ENCODE results near the gene DCLK2. TPM values are rescaled to one million over a fixed set of nuclear protein-coding genes. Genes with fewer than 3 reads are reported as not detected.

The DCLK2 gene
- total RNA-seq, 1 donor from 2014 or later: 3.4 TPM

DNA sequence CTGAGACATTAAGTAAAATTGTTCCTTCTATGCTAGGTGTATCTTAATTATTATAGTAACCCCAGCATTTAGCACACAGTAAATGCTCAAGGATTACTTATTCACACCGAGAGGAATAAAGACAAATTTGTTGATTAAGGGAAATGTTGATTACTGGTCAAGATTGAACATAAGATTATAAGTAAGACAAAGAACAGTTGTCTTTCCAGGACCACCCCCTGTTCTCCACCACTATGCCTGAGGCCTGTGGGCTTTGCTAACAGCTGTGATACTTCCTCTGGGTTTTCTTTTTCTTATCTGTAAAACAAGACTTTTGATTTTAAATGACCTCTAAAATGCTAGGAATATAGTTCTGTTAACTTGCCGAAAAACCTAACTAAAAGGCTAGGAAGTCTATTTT, 128.0 kb downstream of the DCLK2 start:
- H3K27me3 ChIP-seq (ENCODE audit: control insufficient read depth, insufficient read depth, low read length): no peaks in the 10 kb centered on the region
- TF ChIP-seq, protein P1, sequence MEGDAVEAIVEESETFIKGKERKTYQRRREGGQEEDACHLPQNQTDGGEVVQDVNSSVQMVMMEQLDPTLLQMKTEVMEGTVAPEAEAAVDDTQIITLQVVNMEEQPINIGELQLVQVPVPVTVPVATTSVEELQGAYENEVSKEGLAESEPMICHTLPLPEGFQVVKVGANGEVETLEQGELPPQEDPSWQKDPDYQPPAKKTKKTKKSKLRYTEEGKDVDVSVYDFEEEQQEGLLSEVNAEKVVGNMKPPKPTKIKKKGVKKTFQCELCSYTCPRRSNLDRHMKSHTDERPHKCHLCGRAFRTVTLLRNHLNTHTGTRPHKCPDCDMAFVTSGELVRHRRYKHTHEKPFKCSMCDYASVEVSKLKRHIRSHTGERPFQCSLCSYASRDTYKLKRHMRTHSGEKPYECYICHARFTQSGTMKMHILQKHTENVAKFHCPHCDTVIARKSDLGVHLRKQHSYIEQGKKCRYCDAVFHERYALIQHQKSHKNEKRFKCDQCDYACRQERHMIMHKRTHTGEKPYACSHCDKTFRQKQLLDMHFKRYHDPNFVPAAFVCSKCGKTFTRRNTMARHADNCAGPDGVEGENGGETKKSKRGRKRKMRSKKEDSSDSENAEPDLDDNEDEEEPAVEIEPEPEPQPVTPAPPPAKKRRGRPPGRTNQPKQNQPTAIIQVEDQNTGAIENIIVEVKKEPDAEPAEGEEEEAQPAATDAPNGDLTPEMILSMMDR (IDR thresholded peaks at IDR 0.05; ENCODE audit: insufficient read depth, low read length, poor library complexity, severe bottlenecking): no peak
- H3K4me3 ChIP-seq (ENCODE audit: low read depth, low read length): no peak overlapping the region
- no peaks in the 10 kb centered on the region for H3K36me3 ChIP-seq (ENCODE audit: control insufficient read depth, insufficient read depth, low read length)
- DNase-seq (ENCODE audit: low read depth): no peak

DNA sequence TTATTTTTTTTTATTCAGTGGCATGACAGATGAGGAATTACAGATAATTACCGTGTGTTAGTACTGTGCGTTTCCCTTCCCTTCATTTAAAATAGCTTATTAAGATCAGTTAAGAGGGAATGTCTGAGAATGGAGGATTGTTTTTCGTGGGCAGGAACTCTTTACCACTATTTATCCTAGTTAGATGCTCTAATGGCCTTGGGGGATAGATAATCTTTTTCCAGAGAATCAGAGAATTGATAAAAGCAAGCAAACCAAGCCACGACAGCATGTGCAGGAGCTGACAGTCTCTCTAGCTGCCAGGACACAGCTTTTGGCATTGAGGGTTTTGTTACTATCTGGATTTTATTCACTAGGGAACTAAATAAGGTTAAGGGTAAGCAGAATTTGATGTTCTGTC, 128.7 kb downstream of the DCLK2 start:
- Histone ChIP-seq H3K36me3 (ENCODE audit: control insufficient read depth, insufficient read depth, low read length) (no peaks in the 10 kb centered on the region), H3K4me3 (ENCODE audit: low read depth, low read length) (no peak overlapping the region), H3K27me3 (ENCODE audit: control insufficient read depth, insufficient read depth, low read length) (no peaks in the 10 kb centered on the region)
- TF ChIP-seq, protein P1 (IDR thresholded peaks at IDR 0.05; ENCODE audit: insufficient read depth, low read length, poor library complexity, severe bottlenecking): no peak
- no peak for DNase-seq (ENCODE audit: low read depth)

DNA sequence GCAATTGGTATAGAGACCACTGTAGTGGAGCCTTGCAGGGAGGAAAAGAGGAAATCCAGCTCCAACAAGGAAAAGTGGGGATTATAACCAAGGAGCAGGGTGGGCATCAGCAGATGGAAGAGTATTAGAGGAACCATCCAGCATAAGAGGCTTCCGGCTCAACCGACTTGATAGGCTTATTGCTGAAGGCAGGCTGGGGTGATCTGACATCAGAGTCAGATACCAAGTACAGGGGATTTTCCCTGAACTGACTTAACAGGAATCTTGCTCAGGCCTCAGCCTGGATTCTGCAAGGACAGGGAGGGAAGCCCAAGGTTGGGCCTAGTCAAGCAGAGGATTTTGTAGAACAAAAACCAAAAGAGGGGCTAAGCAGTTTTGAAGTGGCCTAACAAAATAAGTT, 129.6 kb downstream of the DCLK2 start:
- Histone ChIP-seq H3K36me3 (ENCODE audit: control insufficient read depth, insufficient read depth, low read length) (no peaks in the 10 kb centered on the region), H3K27me3 (ENCODE audit: control insufficient read depth, insufficient read depth, low read length) (no peaks in the 10 kb centered on the region), H3K4me3 (ENCODE audit: low read depth, low read length) (no peak overlapping the region)
- TF ChIP-seq, protein P1 (IDR thresholded peaks at IDR 0.05; ENCODE audit: insufficient read depth, low read length, poor library complexity, severe bottlenecking): no peak
- DNase-seq (ENCODE audit: low read depth): no peak

DNA sequence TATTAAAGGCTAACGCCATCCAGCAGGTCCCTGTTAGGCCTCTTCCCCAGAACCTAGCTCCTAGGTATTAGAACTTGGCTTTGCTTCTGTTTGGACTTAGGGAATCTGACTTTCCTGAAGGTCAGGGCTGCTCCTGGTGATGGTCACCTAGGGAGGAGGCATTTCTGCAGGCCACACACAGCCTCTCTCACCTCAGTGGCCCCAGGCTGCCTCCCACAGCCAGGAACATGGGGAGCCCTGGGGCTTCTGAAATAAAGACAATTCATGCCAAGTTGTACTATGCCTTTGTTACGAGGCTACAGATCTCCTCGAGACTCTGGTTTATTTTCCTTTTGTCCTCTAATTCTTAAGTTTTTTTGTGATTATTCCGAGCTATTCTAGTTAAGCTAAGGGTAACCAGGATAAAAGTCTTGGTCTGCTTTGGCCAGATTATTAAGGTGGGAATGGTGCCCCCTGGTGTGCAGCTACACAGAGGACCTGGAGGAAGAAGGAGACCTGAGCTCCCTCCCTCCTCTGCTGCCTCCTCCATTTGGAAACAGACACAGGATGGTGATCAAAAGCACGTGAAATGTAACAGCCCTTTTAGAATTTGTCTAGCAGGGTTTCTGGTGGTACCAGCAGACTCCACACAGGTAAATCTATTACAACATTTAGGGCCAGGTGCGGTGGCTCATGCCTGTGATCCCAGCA, 131.0 kb downstream of the DCLK2 start:
- no peak for DNase-seq (ENCODE audit: low read depth)
- Histone ChIP-seq H3K4me3 (ENCODE audit: low read depth, low read length) (no peak overlapping the region), H3K27me3 (ENCODE audit: control insufficient read depth, insufficient read depth, low read length) (no peaks in the 10 kb centered on the region), H3K36me3 (ENCODE audit: control insufficient read depth, insufficient read depth, low read length) (no peaks in the 10 kb centered on the region)
- TF ChIP-seq, protein P1 (IDR thresholded peaks at IDR 0.05; ENCODE audit: insufficient read depth, low read length, poor library complexity, severe bottlenecking): peak; percentile 52

DNA sequence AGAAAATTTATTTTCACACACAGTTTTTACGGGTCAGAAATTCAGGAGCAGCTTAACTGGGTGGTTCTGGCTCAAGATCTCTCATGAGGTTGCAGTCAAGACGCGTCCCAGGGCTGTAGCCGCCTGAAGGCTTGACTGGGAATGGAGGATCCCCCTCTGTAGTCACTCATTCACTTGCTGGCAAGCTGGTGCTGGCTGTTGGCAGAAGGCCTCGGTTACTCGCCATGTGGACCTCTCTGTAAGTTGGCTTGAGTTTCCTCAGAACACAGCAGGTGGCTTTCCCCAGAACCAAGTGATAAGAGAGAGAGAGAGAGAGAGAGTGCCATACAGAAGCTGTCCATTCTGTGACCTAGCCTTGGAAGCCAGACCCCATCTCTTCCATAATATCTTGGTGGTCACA, 132.8 kb downstream of the DCLK2 start:
- Histone ChIP-seq H3K36me3 (ENCODE audit: control insufficient read depth, insufficient read depth, low read length) (no peaks in the 10 kb centered on the region), H3K4me3 (ENCODE audit: low read depth, low read length) (no peak overlapping the region), H3K27me3 (ENCODE audit: control insufficient read depth, insufficient read depth, low read length) (no peaks in the 10 kb centered on the region)
- TF ChIP-seq, protein P1 (IDR thresholded peaks at IDR 0.05; ENCODE audit: insufficient read depth, low read length, poor library complexity, severe bottlenecking): no peak
- DNase-seq (ENCODE audit: low read depth): no peak
